ENCODE results near the gene HLA-DRA. TPM values are rescaled to one million over a fixed set of nuclear protein-coding genes. Genes with fewer than 3 reads are reported as not detected.

HLA-DRA gene
- total RNA-seq = 100 to 1,000 TPM in 3 of 4 donors, 10 to 100 TPM in 1; 93.9 to 223 (median 113) TPM

- H3K36me3 ChIP-seq = peaks cover 0 to 4% (median 0%) of the 10 kb centered on the region in 4 donors
- TF ChIP-seq EP300 (IDR thresholded peaks at IDR 0.05) (no peak), POLR2AphosphoS5 (IDR thresholded peaks at IDR 0.05) (peak; percentile 24 to 83), POLR2A (IDR thresholded peaks at IDR 0.05; ENCODE audit: low read depth) (no peak), CTCF (IDR thresholded peaks at IDR 0.05) (no peak)
- H3K27me3 ChIP-seq = peaks cover 0 to 3% (median 0%) of the 10 kb centered on the region in 4 donors
- 40% methylated on average over 9 of the region's 9 CpGs for WGBS
- peak within 1 kb of the TSS; percentile 40 to 70 (median 68) for H3K27ac ChIP-seq (replicated peaks in 1 of 4)
- intact Hi-C loops (cut with DNase I) = no loop called here
- H3K9me3 ChIP-seq = no peaks in the 10 kb centered on the region
- peak within 1 kb of the TSS; percentile 41 to 60 (median 42) for H3K4me3 ChIP-seq
- DNase-seq (ENCODE audit: extremely low spot score) = no peak
- H3K4me1 ChIP-seq = peaks cover 0 to 3% (median 0%) of the 10 kb centered on the region in 4 donors
These were observed at the start of gene HLA-DRA for GRCh38 chr6:32439602-32440214. Gene HLA-DRA (plus strand): TSS chr6:32439887. CDS start chr6:32439951, 64 bp downstream.

- intact Hi-C loops (cut with DNase I) = no loop called here
These were observed 48.2 kb upstream of the HLA-DRA start for GRCh38 chr6:32391505-32391904.

GRCh38 chr6:32393665-32394420 lies 45.8 kb upstream of the HLA-DRA start:
- Histone ChIP-seq H3K4me1 (peaks cover 0 to 4% (median 0%) of the 10 kb centered on the region in 4 donors), H3K36me3 (no peaks in the 10 kb centered on the region), H3K27ac (replicated peaks in 1 of 4) (peak overlapping the region in 3 of 4 donors; percentile 30 to 44 (median 37)), H3K9me3 (no peaks in the 10 kb centered on the region), H3K27me3 (no peaks in the 10 kb centered on the region), H3K4me3 (no peak overlapping the region)
- intact Hi-C loops (cut with DNase I) = no loop called here
- DNase-seq (ENCODE audit: extremely low spot score) = no peak
- no peak for TF ChIP-seq CTCF (IDR thresholded peaks at IDR 0.05)
- TF ChIP-seq POLR2AphosphoS5 (IDR thresholded peaks at IDR 0.05) = peak; percentile 46 to 52
- WGBS = 71% methylated on average over 7 of the region's 7 CpGs

More at GRCh38 chr6:32391505-32391904, 48.2 kb upstream of the HLA-DRA start:
- no peak overlapping the region for H3K4me3 ChIP-seq
- no peaks in the 10 kb centered on the region for H3K9me3 ChIP-seq
- no peaks in the 10 kb centered on the region for H3K27me3 ChIP-seq
- DNase-seq (ENCODE audit: extremely low spot score) = no peak
- peaks cover 0 to 4% (median 0%) of the 10 kb centered on the region in 4 donors for H3K4me1 ChIP-seq
- no peak overlapping the region for H3K27ac ChIP-seq (replicated peaks in 1 of 4)
- no peaks in the 10 kb centered on the region for H3K36me3 ChIP-seq
- WGBS = 71% methylated on average over 6 of the region's 6 CpGs
- TF ChIP-seq CTCF (IDR thresholded peaks at IDR 0.05) (no peak), EP300 (IDR thresholded peaks at IDR 0.05) (no peak), POLR2AphosphoS5 (IDR thresholded peaks at IDR 0.05) (no peak), POLR2A (IDR thresholded peaks at IDR 0.05; ENCODE audit: low read depth) (no peak)

- Histone ChIP-seq H3K4me3 (no peak overlapping the region), H3K36me3 (no peaks in the 10 kb centered on the region), H3K27me3 (peaks cover 0 to 6% (median 0%) of the 10 kb centered on the region in 4 donors), H3K27ac (replicated peaks in 1 of 4) (no peak overlapping the region), H3K4me1 (peaks cover 0 to 4% (median 0%) of the 10 kb centered on the region in 4 donors), H3K9me3 (no peaks in the 10 kb centered on the region)
- TF ChIP-seq EP300 (IDR thresholded peaks at IDR 0.05) (no peak), POLR2AphosphoS5 (IDR thresholded peaks at IDR 0.05) (no peak), POLR2A (IDR thresholded peaks at IDR 0.05; ENCODE audit: low read depth) (no peak), CTCF (IDR thresholded peaks at IDR 0.05) (no peak)
- no peak for DNase-seq (ENCODE audit: extremely low spot score)
- 84% methylated on average over 10 of the region's 10 CpGs for WGBS
- intact Hi-C loops (cut with DNase I) = no loop called here
These were observed 43.7 kb upstream of the HLA-DRA start for GRCh38 chr6:32396028-32396427.

All from esophagus muscularis mucosa (tissue), 4 donors.